T-helper 17 cell (primary cell): Measurements from ENCODE around the gene TBC1D2. TPM values are rescaled to one million over a fixed set of nuclear protein-coding genes. Genes with fewer than 3 reads are reported as not detected.

ENCODE experiments used
- ATAC-seq: fragments of 150-1000 bp; cut with Tn5 transposase; 2 replicates; pipeline ENCODE4 v1.10.0; 2021; ENCODE audit warnings: mild to moderate bottlenecking, moderate library complexity
- DNase-seq, 3 donors: peaks; one replicate each; pipeline versions ENCODE4 v3.0.0 to v3.0.0-alpha.2; 2020 to 2021
- H3K9me3 ChIP-seq: one replicate; pipeline ENCODE4 v1.7.0; 2013; ENCODE audit warnings: low read length, mild to moderate bottlenecking; ENCODE audit not compliant: control insufficient read depth, poor library complexity, severe bottlenecking
- H3K27ac Mint-ChIP-seq: one replicate; pipeline ENCODE4 v1.8.0; 2022; ENCODE audit warnings: mild to moderate bottlenecking, moderate library complexity, mixed read lengths
- H3K27me3 Mint-ChIP-seq: one replicate; pipeline ENCODE4 v1.8.0; 2022; ENCODE audit warnings: mixed read lengths
- H3K36me3 Mint-ChIP-seq: one replicate; pipeline ENCODE4 v1.8.0; 2022; ENCODE audit warnings: low read depth, mixed read lengths
- H3K4me1 Mint-ChIP-seq: one replicate; pipeline ENCODE4 v1.8.0; 2022; ENCODE audit warnings: mild to moderate bottlenecking, mixed read lengths
- H3K4me3 Mint-ChIP-seq: one replicate; pipeline ENCODE4 v1.8.0; 2022; ENCODE audit warnings: mild to moderate bottlenecking, moderate library complexity, mixed read lengths
- total RNA-seq, 4 donors: library from RNA in 2 of 4; stranded (reverse) in 2 of 4; gene quantifications; one replicate each; pipeline ENCODE4 v1.2.3 and lab custom pipeline; 2022 to 2026

The TBC1D2 gene
- total RNA-seq, 2 donors from 2014 or later = 7.8 to 8.2 TPM

DNA sequence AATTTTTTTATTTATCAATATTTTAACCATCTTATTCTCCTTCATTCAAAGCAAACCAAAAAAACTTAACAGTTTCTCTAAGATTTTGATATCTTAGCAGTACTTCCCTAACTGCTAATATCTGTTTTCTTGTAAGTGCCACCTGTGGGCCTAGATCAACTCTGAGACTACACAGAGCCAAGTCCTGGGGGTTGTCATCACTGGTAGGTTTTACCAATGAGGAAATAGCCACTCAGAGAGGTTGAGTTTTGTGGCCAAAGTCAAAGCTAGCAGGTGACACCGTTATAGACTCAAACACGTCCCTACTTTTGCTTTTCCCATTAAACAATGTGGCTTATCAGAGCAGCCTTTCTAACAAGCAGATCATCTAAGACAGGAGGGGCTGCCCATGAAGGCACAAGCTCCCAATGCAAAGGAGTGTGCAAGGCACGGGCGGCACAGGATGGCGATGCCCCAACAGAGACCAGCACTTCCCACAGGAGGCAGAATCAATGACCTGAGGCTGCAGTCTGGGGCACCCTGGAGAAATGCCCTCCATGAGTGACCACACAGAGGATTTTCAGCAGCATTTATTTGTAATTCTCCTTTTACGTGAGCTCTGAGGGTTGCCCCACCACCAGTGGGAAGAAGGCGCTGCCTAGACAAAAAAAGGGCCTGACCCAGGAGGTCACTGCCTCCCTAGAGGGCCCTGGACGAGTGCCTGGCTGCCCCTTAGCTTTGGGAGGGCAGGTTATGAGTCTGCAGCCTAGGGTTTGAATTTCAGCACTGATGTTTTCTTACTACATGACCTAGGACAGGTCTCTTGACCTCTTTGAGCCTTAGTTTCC lies 7.4 kb downstream of the TBC1D2 start:
- Mint-ChIP-seq H3K4me3 (peak overlapping the region; percentile 65), H3K36me3 (peaks cover 11% of the 10 kb centered on the region), H3K27ac (peak overlapping the region; percentile 90), H3K4me1 (peaks cover 30% of the 10 kb centered on the region), H3K27me3 (no peaks in the 10 kb centered on the region)
- ATAC-seq = no peak
- no peaks in the 10 kb centered on the region for H3K9me3 ChIP-seq
- no peak for DNase-seq

DNA sequence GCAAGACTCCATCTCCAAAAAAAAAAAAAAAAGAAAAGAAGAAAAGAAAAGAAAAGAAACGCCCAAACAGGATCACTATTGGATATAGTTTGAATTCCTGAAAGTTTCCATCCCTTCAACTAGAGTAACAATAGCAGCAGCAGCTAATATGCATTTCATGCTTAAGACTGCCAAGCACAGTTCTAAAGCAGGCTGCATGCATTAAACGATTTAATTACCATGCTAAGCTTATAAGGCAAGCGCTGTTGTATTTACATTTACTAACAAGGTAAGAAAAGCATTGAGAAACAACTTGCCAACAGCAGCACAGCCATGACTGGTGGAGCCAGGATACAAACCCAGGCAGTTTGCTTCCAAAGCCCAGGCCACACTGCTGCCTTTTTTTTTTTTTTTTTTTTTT lies 13.0 kb downstream of the TBC1D2 start:
- DNase-seq (no peak), ATAC-seq (no peak)
- Mint-ChIP-seq H3K36me3 (peaks cover 7% of the 10 kb centered on the region), H3K27me3 (no peaks in the 10 kb centered on the region), H3K4me3 (no peak overlapping the region), H3K4me1 (peaks cover 8% of the 10 kb centered on the region), H3K27ac (no peak overlapping the region)
- H3K9me3 ChIP-seq = no peaks in the 10 kb centered on the region

DNA sequence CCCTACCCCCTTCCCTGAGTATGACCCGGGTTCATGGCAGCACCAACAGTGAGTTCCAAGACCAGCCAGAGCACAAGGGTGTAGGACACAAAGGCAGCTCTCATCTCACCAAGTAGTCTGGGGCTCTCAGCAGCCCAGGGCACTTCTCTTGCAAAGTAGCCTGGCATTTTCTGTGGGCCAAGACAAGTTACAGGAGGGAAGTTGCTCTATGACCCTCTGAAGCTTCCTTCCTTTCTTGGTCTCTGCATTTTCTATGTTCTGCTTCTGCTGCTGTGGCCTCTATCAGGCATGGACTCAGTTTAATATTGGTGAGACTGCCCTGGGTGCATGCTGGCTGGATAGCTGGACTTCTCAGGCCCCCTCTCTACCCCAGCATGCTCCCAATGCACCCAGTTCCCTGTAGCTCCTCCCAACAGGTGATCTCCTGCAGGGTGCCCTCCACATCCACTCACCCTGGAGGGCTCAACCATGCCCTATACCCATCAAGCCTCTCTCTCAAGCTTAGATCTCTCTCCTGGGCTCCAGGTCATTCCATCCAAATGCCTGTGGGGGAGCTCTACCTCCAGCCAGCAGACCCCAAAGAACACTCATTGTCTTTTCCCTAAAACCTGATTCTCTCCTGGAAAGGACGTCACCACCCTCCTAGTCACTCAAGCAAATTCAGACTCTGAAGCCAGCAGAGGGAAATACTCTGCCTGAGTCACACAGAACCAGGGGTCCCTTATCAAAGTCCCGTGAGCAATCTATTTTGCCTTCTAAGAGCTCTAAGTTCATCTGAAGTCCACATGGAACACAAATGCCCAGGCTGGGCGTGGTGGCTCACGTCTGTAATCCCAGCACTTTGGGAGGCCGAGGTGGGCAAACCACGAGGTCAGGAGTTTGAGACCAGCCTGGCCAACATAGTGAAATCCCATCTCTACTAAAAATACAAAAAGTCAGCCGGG lies 13.8 kb downstream of the TBC1D2 start:
- DNase-seq (no peak), ATAC-seq (no peak)
- peaks cover 7% of the 10 kb centered on the region for H3K36me3 Mint-ChIP-seq
- peak overlapping the region; percentile 16 for H3K27ac Mint-ChIP-seq
- H3K4me1 Mint-ChIP-seq = peaks cover 8% of the 10 kb centered on the region
- no peaks in the 10 kb centered on the region for H3K27me3 Mint-ChIP-seq
- no peaks in the 10 kb centered on the region for H3K9me3 ChIP-seq
- no peak overlapping the region for H3K4me3 Mint-ChIP-seq

GRCh38 chr9:98240475-98240874 lies 15.0 kb downstream of the TBC1D2 start:
- no peak overlapping the region for H3K4me3 Mint-ChIP-seq
- H3K36me3 Mint-ChIP-seq = peaks cover 5% of the 10 kb centered on the region
- H3K27ac Mint-ChIP-seq = no peak overlapping the region
- DNase-seq (no peak), ATAC-seq (no peak)
- peaks cover 6% of the 10 kb centered on the region for H3K4me1 Mint-ChIP-seq
- H3K27me3 Mint-ChIP-seq = no peaks in the 10 kb centered on the region
- no peaks in the 10 kb centered on the region for H3K9me3 ChIP-seq

DNA sequence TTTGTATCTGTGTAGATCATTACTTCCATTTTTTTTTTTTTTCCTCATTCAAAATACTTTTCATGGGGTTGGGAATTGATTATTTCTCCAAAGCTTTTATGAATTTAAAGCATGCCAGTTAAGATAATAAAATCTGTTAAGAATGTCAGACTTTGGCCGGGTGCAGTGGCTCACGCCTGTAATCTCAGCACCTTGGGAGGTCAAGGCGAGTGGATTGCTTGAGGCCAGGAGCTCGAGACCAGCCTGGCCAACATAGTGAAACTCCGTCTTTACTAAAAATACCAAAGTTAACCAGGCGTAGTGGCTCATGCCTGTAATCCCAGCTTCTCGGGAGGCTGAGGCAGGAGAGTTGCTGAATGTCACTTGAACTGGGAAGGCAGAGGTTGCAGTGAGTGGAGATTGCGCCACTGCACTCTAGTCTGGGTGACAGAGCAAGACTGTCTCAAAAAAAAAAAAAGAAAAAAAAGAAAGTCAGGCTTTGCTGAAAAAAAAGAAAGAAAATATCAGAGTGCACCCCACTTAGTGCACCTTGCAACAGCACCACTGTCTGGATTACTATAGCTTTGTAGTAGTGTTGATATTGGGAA lies 18.5 kb downstream of the TBC1D2 start:
- no peak overlapping the region for H3K27ac Mint-ChIP-seq
- H3K4me3 Mint-ChIP-seq = no peak overlapping the region
- DNase-seq (no peak), ATAC-seq (no peak)
- H3K36me3 Mint-ChIP-seq = peaks cover 11% of the 10 kb centered on the region
- H3K9me3 ChIP-seq = no peaks in the 10 kb centered on the region
- H3K27me3 Mint-ChIP-seq = no peaks in the 10 kb centered on the region
- H3K4me1 Mint-ChIP-seq = peaks cover 9% of the 10 kb centered on the region

DNA sequence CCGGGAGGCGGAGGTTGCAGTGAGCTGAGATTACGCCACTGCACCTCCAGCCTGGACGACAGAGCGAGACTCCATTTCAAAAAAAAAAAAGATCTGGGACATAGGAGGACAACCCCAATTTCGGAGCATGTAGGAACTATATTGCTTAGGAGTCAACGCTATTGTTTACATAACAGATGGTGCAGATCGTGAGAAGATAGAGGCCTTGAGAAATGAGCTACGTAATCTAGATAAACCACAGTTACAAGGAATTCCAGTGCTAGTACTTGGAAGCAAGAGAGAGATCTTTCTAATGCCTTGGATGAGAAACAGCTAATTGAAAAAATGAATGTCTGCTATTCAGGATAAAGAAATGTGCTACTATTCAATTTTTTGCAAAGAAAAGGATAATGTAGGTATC lies 20.3 kb downstream of the TBC1D2 start:
- no peak overlapping the region for H3K27ac Mint-ChIP-seq
- no peak for DNase-seq
- ATAC-seq = no peak

DNA sequence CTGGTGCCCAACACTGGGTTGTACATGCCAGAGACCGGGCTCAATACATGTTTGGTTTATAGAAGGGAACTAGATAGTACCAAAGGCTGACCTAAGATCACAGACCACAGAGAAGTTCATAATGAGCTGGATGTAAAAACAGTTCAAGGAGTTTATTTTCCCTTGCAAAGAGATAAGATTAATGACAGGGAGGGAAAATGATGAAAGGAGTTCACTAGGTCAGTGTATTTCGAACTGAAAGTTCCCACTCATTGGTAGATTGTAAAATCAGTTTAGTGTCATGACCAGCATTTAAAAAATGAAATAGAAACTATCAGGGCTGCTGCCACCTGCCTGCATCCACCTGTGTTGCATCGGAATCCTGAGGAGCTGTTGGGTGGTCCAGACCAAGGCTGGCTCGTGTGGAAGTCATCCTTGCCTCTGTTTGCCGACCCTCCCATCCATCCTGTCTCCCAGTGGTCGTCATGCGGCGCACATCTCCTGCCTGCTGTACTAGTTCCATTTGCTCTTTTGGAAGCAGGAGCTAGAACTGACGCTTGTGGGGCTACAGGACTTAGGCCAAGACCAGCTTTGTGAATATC lies 21.1 kb downstream of the TBC1D2 start:
- Mint-ChIP-seq H3K4me1 (peaks cover 3% of the 10 kb centered on the region), H3K36me3 (peaks cover 6% of the 10 kb centered on the region), H3K27ac (no peak overlapping the region), H3K4me3 (no peak overlapping the region), H3K27me3 (no peaks in the 10 kb centered on the region)
- no peak for DNase-seq
- ATAC-seq = no peak
- H3K9me3 ChIP-seq = no peaks in the 10 kb centered on the region

More for the DNA sequence above, 20.3 kb downstream of the TBC1D2 start:
- Mint-ChIP-seq H3K27me3 (no peaks in the 10 kb centered on the region), H3K4me3 (no peak overlapping the region), H3K4me1 (peaks cover 5% of the 10 kb centered on the region), H3K36me3 (peaks cover 6% of the 10 kb centered on the region)
- no peaks in the 10 kb centered on the region for H3K9me3 ChIP-seq

GRCh38 chr9:98232926-98233325 lies 22.5 kb downstream of the TBC1D2 start:
- no peaks in the 10 kb centered on the region for H3K9me3 ChIP-seq
- ATAC-seq (no peak), DNase-seq (no peak)
- H3K36me3 Mint-ChIP-seq = peaks cover 6% of the 10 kb centered on the region
- H3K27ac Mint-ChIP-seq = no peak overlapping the region
- H3K4me1 Mint-ChIP-seq = peaks cover 3% of the 10 kb centered on the region
- no peak overlapping the region for H3K4me3 Mint-ChIP-seq
- no peaks in the 10 kb centered on the region for H3K27me3 Mint-ChIP-seq

GRCh38 chr9:98231770-98232478 lies 23.5 kb downstream of the TBC1D2 start:
- H3K4me1 Mint-ChIP-seq = peaks cover 3% of the 10 kb centered on the region
- DNase-seq (no peak), ATAC-seq (no peak)
- H3K36me3 Mint-ChIP-seq = peaks cover 6% of the 10 kb centered on the region
- H3K27me3 Mint-ChIP-seq = no peaks in the 10 kb centered on the region
- no peaks in the 10 kb centered on the region for H3K9me3 ChIP-seq
- no peak overlapping the region for H3K27ac Mint-ChIP-seq
- no peak overlapping the region for H3K4me3 Mint-ChIP-seq

- H3K9me3 ChIP-seq = no peaks in the 10 kb centered on the region
- no peak overlapping the region for H3K4me3 Mint-ChIP-seq
- peaks cover 6% of the 10 kb centered on the region for H3K36me3 Mint-ChIP-seq
- ATAC-seq (no peak), DNase-seq (no peak)
- no peaks in the 10 kb centered on the region for H3K27me3 Mint-ChIP-seq
- H3K4me1 Mint-ChIP-seq = peaks cover 3% of the 10 kb centered on the region
- H3K27ac Mint-ChIP-seq = peak overlapping the region; percentile 32
Observed at GRCh38 chr9:98230789-98231188, 24.7 kb downstream of the TBC1D2 start.

GRCh38 chr9:98230304-98230703 lies 25.1 kb downstream of the TBC1D2 start:
- Mint-ChIP-seq H3K4me1 (peaks cover 3% of the 10 kb centered on the region), H3K4me3 (no peak overlapping the region), H3K36me3 (peaks cover 6% of the 10 kb centered on the region), H3K27ac (peak overlapping the region; percentile 32), H3K27me3 (no peaks in the 10 kb centered on the region)
- ATAC-seq (no peak), DNase-seq (no peak)
- H3K9me3 ChIP-seq = no peaks in the 10 kb centered on the region

DNA sequence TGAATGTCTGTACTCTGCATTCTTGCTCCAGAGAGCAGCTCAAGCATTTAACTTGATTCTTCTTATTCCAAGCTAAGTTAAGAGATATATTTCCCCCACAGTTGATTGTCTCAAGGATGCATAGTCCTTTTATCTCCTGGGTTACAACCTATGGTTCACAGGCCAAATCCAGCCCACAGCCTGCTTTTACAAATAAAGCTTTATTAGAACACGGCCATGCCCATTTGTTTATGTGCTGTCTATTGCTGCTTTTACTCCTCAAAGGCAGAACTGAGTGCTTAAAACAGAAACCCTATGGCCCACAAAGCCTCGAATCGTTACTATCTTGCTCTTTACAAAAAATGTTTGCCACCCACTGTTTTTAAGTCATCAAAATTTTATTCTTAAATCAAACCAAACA lies 25.8 kb downstream of the TBC1D2 start:
- H3K27ac Mint-ChIP-seq = no peak overlapping the region
- no peaks in the 10 kb centered on the region for H3K9me3 ChIP-seq
- ATAC-seq (no peak), DNase-seq (no peak)
- no peak overlapping the region for H3K4me3 Mint-ChIP-seq
- no peaks in the 10 kb centered on the region for H3K27me3 Mint-ChIP-seq
- no peaks in the 10 kb centered on the region for H3K4me1 Mint-ChIP-seq
- H3K36me3 Mint-ChIP-seq = peaks cover 6% of the 10 kb centered on the region
